A549 (cell line): ENCODE results near the gene SLC26A1. TPM values are rescaled to one million over a fixed set of nuclear protein-coding genes. Genes with fewer than 3 reads are reported as not detected.

Source experiments
- ATAC-seq, 2 experiments: fragments of 200-7000 bp in 1 of 2; fragments of >200 bp in 1 of 2; cut with Nextera tagmentation in 1 of 2; cut with Tn5 transposase in 1 of 2; 3 replicates each; pipeline versions ENCODE4 v1.8.0 to v1.9.1; 2018 to 2020; ENCODE audit warnings: mild to moderate bottlenecking in 1 of 2, moderate library complexity in 1 of 2
- CTCF ChIA-PET: fragments of 300-600 bp; sonication (Branson Sonifier 250); formaldehyde crosslinking; extraction: SDS; loops from one replicate; lab custom pipeline; 2021; ENCODE audit warnings: antibody characterized with exemption, inconsistent platforms; lab: Yijun Ruan, JAX
- POLR2A ChIA-PET: fragments of 350-600 bp; formaldehyde crosslinking; extraction: SDS; loops from one replicate; lab custom pipeline; 2021; ENCODE audit warnings: antibody characterized with exemption, inconsistent platforms; lab: Yijun Ruan, JAX
- DNase-seq, 2 experiments: peaks; one replicate each; pipeline versions ENCODE4 v3.0.0 to v3.0.0-alpha.2; 2011 to 2016; ENCODE audit warnings: low read depth in 1 of 2, low spot score in 1 of 2
- FAIRE-seq: peaks from 2 replicates; lab custom pipeline; 2011; peaks lifted over from hg19 to GRCh38; lab: Jason Lieb, UNC
- H3K27ac ChIP-seq, 2 experiments: fragments of >200 bp; sonication (Bioruptor Twin); formaldehyde crosslinking; 3 replicates each; pipeline ENCODE4 v1.5.1; 2016 to 2017
- H3K4me1 ChIP-seq: fragments of >200 bp; sonication (Bioruptor Twin); formaldehyde crosslinking; 3 replicates; pipeline ENCODE4 v1.6.1; 2016
- H3K4me2 ChIP-seq: fragments of >200 bp; sonication (Bioruptor Twin); formaldehyde crosslinking; 3 replicates; pipeline ENCODE4 v1.6.1; 2016
- H3K4me3 ChIP-seq: fragments of >200 bp; sonication (Bioruptor Twin); formaldehyde crosslinking; 3 replicates; pipeline ENCODE4 v1.5.1; 2016
- H3K9me3 ChIP-seq: fragments of >200 bp; sonication (Bioruptor Twin); formaldehyde crosslinking; 3 replicates; pipeline ENCODE4 v1.6.1; 2016
- BHLHE40 ChIP-seq: IDR thresholded peaks from 2 replicates; pipeline ENCODE4 v1.6.1; 2012; ENCODE audit warnings: low read depth, low read length, inconsistent platforms
- CTCF ChIP-seq: fragments of >200 bp; sonication (Bioruptor Twin); formaldehyde crosslinking; IDR thresholded peaks from 3 replicates; pipeline ENCODE4 v1.5.1; 2016
- E2F6 ChIP-seq: IDR thresholded peaks from 2 replicates; pipeline ENCODE4 v1.6.1; 2012; ENCODE audit warnings: low read depth, borderline replicate concordance
- EHMT2 ChIP-seq: fragments of 200-600 bp; sonication (generic); IDR thresholded peaks from 2 replicates; pipeline ENCODE4 v1.6.1; 2016; ENCODE audit warnings: antibody characterized with exemption, low read depth, mild to moderate bottlenecking, moderate library complexity
- FOSB ChIP-seq: fragments of 250-450 bp; sonication (Bioruptor Pico); IDR thresholded peaks from 2 replicates; pipeline ENCODE4 v1.5.0; 2020; ENCODE audit warnings: mild to moderate bottlenecking, moderate library complexity
- FOXS1 ChIP-seq: fragments of 250-450 bp; sonication (Bioruptor Pico); IDR thresholded peaks from 2 replicates; pipeline ENCODE4 v1.5.0; 2020; ENCODE audit warnings: mild to moderate bottlenecking, moderate library complexity
- GATA3 ChIP-seq: IDR thresholded peaks from 2 replicates; pipeline ENCODE4 v1.6.1; 2012; ENCODE audit warnings: borderline replicate concordance
- HDAC2 ChIP-seq: fragments of 200-600 bp; sonication (generic); IDR thresholded peaks from 2 replicates; pipeline ENCODE4 v1.6.1; 2016
- HES2 ChIP-seq: fragments of >200 bp; sonication (Bioruptor Twin); formaldehyde crosslinking; IDR thresholded peaks from 2 replicates; pipeline ENCODE4 v1.6.1; 2016
- HOXB13 ChIP-seq: fragments of 250-450 bp; sonication (Bioruptor Pico); IDR thresholded peaks from 2 replicates; pipeline ENCODE4 v1.5.0; 2020; ENCODE audit warnings: low read depth, mild to moderate bottlenecking, moderate library complexity
- JUN ChIP-seq, 2 experiments: fragments of >200 bp; sonication (Bioruptor Twin); formaldehyde crosslinking; IDR thresholded peaks; 2 replicates in 1 of 2; 3 replicates in 1 of 2; pipeline ENCODE4 v1.6.1; 2016 to 2017
- PHF8 ChIP-seq: fragments of 200-600 bp; sonication (generic); IDR thresholded peaks from 2 replicates; pipeline ENCODE4 v1.6.1; 2016; ENCODE audit warnings: low read depth, mild to moderate bottlenecking, antibody characterized with exemption, moderate library complexity, borderline replicate concordance
- POLR2A ChIP-seq: IDR thresholded peaks from 2 replicates; pipeline ENCODE4 v1.6.1; 2012; ENCODE audit warnings: mild to moderate bottlenecking, low read length
- REST ChIP-seq: fragments of 200-600 bp; sonication (generic); IDR thresholded peaks from 2 replicates; pipeline ENCODE4 v1.6.1; 2016; ENCODE audit warnings: antibody characterized with exemption, mild to moderate bottlenecking, moderate library complexity
- RFX5 ChIP-seq: fragments of 450-650 bp; IDR thresholded peaks from 2 replicates; pipeline ENCODE4 v1.7.1; 2014; ENCODE audit warnings: antibody characterized with exemption, mild to moderate bottlenecking, moderate library complexity
- RNF2 ChIP-seq: fragments of 200-600 bp; sonication (generic); IDR thresholded peaks from 2 replicates; pipeline ENCODE4 v1.6.1; 2016; ENCODE audit warnings: low read depth, mild to moderate bottlenecking, antibody characterized with exemption, moderate library complexity, borderline replicate concordance
- SREBF2 ChIP-seq: fragments of 450-650 bp; IDR thresholded peaks from 2 replicates; pipeline ENCODE4 v1.6.1; 2014; ENCODE audit warnings: mild to moderate bottlenecking, moderate library complexity
- ZC3H11A ChIP-seq: fragments of 450-650 bp; IDR thresholded peaks from 2 replicates; pipeline ENCODE4 v1.6.1; 2014; ENCODE audit warnings: antibody characterized with exemption, mild to moderate bottlenecking
- WGBS: methylation state at CpG from one replicate; pipeline ENCODE4 v1.1.6; 2017; ENCODE audit errors: missing lambda C conversion rate; 5-methylcytosine and 5-hydroxymethylcytosine counted together
- polyA plus RNA-seq, 4 experiments: library from polyadenylated mRNA; depleted of rRNA in 3 of 4; stranded (reverse); fragments of >200 nt; fragmentation: RNase III in 1 of 4; extraction: RNeasy Plus Mini Kit Qiagen cat#74134 plus additional on column Dnase treatment in 1 of 4; gene quantifications; 2 replicates in 3 of 4; 3 replicates in 1 of 4; pipeline ENCODE4 v1.2.3, GENCODE V29; 2011 to 2017

The SLC26A1 gene
- polyA plus RNA-seq, 2 of the 4 experiments (the other 2 are of a cell fraction): 0.23 to 0.61 TPM

- TF ChIP-seq ZC3H11A: no peak
- no peak for TF ChIP-seq BHLHE40
- Histone ChIP-seq H3K4me1 (no peaks in the 10 kb centered on the region), H3K27ac (no peak overlapping the region), H3K4me3 (no peak overlapping the region), H3K9me3 (no peaks in the 10 kb centered on the region), H3K4me2 (no peak overlapping the region)
- WGBS: 99% methylated on average over 13 of the region's 13 CpGs
- POLR2A ChIA-PET: no interaction called here
- FAIRE-seq: no peak
- CTCF ChIA-PET: no interaction called here
- no peak for DNase-seq
- ATAC-seq: no peak
These were observed 39.7 kb downstream of the SLC26A1 start for GRCh38 chr4:953574-953915.

GRCh38 chr4:952881-953573 is 40.2 kb downstream of the SLC26A1 start:
- no peak for FAIRE-seq
- POLR2A ChIA-PET: no interaction called here
- CTCF ChIA-PET: no interaction called here
- ATAC-seq: no peak
- WGBS: 86% methylated on average over 17 of the region's 28 CpGs
- DNase-seq: no peak
- Histone ChIP-seq H3K4me3 (no peak overlapping the region), H3K4me1 (no peaks in the 10 kb centered on the region), H3K9me3 (no peaks in the 10 kb centered on the region), H3K27ac (no peak overlapping the region), H3K4me2 (no peak overlapping the region)
- TF ChIP-seq POLR2A (no peak), FOXS1 (no peak), ZC3H11A (no peak), EHMT2 (no peak), RNF2 (no peak), PHF8 (no peak), RFX5 (no peak), JUN (IDR thresholded peaks at IDR 0.05) (no peak), FOSB (no peak), HDAC2 (no peak), GATA3 (no peak), CTCF (no peak), HES2 (no peak), HOXB13 (CRISPR knock-in tag) (no peak), REST (no peak), E2F6 (no peak), SREBF2 (no peak)
